Ectodermal cell (in vitro differentiated cells): ENCODE results near the gene CD3D.

Source experiments
- H3K27ac ChIP-seq: 2 replicates; pipeline ENCODE4 v1.7.0; 2013; ENCODE audit warnings: mild to moderate bottlenecking, low read depth, low read length; ENCODE audit not compliant: insufficient read depth, poor library complexity, severe bottlenecking
- H3K27me3 ChIP-seq: 2 replicates; pipeline ENCODE4 v1.7.0; 2013; ENCODE audit warnings: mild to moderate bottlenecking, low read length; ENCODE audit not compliant: insufficient read depth, control insufficient read depth, poor library complexity, severe bottlenecking
- H3K36me3 ChIP-seq: one replicate; pipeline ENCODE4 v1.7.0; 2013; ENCODE audit warnings: low read length; ENCODE audit not compliant: control insufficient read depth, insufficient read depth
- H3K4me1 ChIP-seq: one replicate; pipeline ENCODE4 v1.7.0; 2013; ENCODE audit warnings: low read length; ENCODE audit not compliant: control insufficient read depth, insufficient read depth
- H3K4me3 ChIP-seq: 2 replicates; pipeline ENCODE4 v1.7.0; 2013; ENCODE audit warnings: low read depth, low read length, control low read depth; ENCODE audit not compliant: insufficient read depth
- H3K9me3 ChIP-seq: 2 replicates; pipeline ENCODE4 v1.7.0; 2013; ENCODE audit warnings: mild to moderate bottlenecking, low read length, moderate library complexity; ENCODE audit not compliant: control insufficient read depth
- WGBS, 2 experiments: methylation state at CpG; one replicate each; pipeline ENCODE4 v1.1.7; 2013; ENCODE audit warnings: missing lambda C conversion rate in 2 of 2; 5-methylcytosine and 5-hydroxymethylcytosine counted together

CD3D gene

GRCh38 chr11:118341261-118341660 is 1.2 kb downstream of the CD3D start:
- Histone ChIP-seq H3K4me1 (no peaks in the 10 kb centered on the region), H3K27ac (no peak overlapping the region), H3K36me3 (no peaks in the 10 kb centered on the region), H3K9me3 (no peaks in the 10 kb centered on the region), H3K4me3 (no peak overlapping the region), H3K27me3 (peaks cover 6% of the 10 kb centered on the region)
- 96 to 97% methylated on average over 3 of the region's 3 CpGs for WGBS, 2 experiments

- Histone ChIP-seq H3K27ac (no peak overlapping the region), H3K36me3 (no peaks in the 10 kb centered on the region), H3K4me1 (no peaks in the 10 kb centered on the region), H3K27me3 (peaks cover 2% of the 10 kb centered on the region), H3K9me3 (no peaks in the 10 kb centered on the region), H3K4me3 (no peak overlapping the region)
- WGBS, 2 experiments, result 92 to 95% methylated on average over 3 of the region's 3 CpGs
These were observed 2.1 kb downstream of the CD3D start for GRCh38 chr11:118340449-118340848.

- H3K9me3 ChIP-seq, result no peaks in the 10 kb centered on the region
- H3K4me1 ChIP-seq, result no peaks in the 10 kb centered on the region
- no peaks in the 10 kb centered on the region for H3K36me3 ChIP-seq
- no peaks in the 10 kb centered on the region for H3K27me3 ChIP-seq
- H3K4me3 ChIP-seq, result no peak overlapping the region
- 90 to 93% methylated on average over 5 of the region's 5 CpGs for WGBS, 2 experiments
- no peak overlapping the region for H3K27ac ChIP-seq
These were observed 3.1 kb downstream of the CD3D start for GRCh38 chr11:118339281-118339961.

- no peaks in the 10 kb centered on the region for H3K36me3 ChIP-seq
- 91 to 92% methylated on average over 7 of the region's 7 CpGs for WGBS, 2 experiments
- H3K9me3 ChIP-seq, result no peaks in the 10 kb centered on the region
- H3K4me1 ChIP-seq, result no peaks in the 10 kb centered on the region
- no peaks in the 10 kb centered on the region for H3K27me3 ChIP-seq
- no peak overlapping the region for H3K27ac ChIP-seq
- no peak overlapping the region for H3K4me3 ChIP-seq
These were observed 3.9 kb downstream of the CD3D start for GRCh38 chr11:118338637-118339061.

- H3K4me1 ChIP-seq, result no peaks in the 10 kb centered on the region
- H3K27ac ChIP-seq, result no peak overlapping the region
- no peaks in the 10 kb centered on the region for H3K27me3 ChIP-seq
- H3K9me3 ChIP-seq, result no peaks in the 10 kb centered on the region
- no peaks in the 10 kb centered on the region for H3K36me3 ChIP-seq
- no peak overlapping the region for H3K4me3 ChIP-seq
- 100% methylated on average over 1 of the region's 1 CpG for WGBS, 2 experiments
These were observed 7.8 kb downstream of the CD3D start for GRCh38 chr11:118334745-118335144.

- H3K36me3 ChIP-seq, result no peaks in the 10 kb centered on the region
- H3K27me3 ChIP-seq, result no peaks in the 10 kb centered on the region
- H3K4me3 ChIP-seq, result no peak overlapping the region
- H3K4me1 ChIP-seq, result no peaks in the 10 kb centered on the region
- H3K9me3 ChIP-seq, result no peaks in the 10 kb centered on the region
- no peak overlapping the region for H3K27ac ChIP-seq
These were observed 13.8 kb downstream of the CD3D start for GRCh38 chr11:118328745-118329144.

GRCh38 chr11:118325283-118325682 is 17.2 kb downstream of the CD3D start:
- no peak overlapping the region for H3K27ac ChIP-seq
- no peak overlapping the region for H3K4me3 ChIP-seq
- no peaks in the 10 kb centered on the region for H3K9me3 ChIP-seq
- H3K27me3 ChIP-seq, result no peaks in the 10 kb centered on the region
- no peaks in the 10 kb centered on the region for H3K4me1 ChIP-seq
- no peaks in the 10 kb centered on the region for H3K36me3 ChIP-seq

- no peaks in the 10 kb centered on the region for H3K27me3 ChIP-seq
- no peaks in the 10 kb centered on the region for H3K36me3 ChIP-seq
- no peaks in the 10 kb centered on the region for H3K9me3 ChIP-seq
- H3K4me1 ChIP-seq, result no peaks in the 10 kb centered on the region
- H3K4me3 ChIP-seq, result no peak overlapping the region
- 93 to 96% methylated on average over 19 of the region's 19 CpGs for WGBS, 2 experiments
- no peak overlapping the region for H3K27ac ChIP-seq
These were observed 19.8 kb downstream of the CD3D start for GRCh38 chr11:118322721-118323120.

- Histone ChIP-seq H3K4me3 (no peak overlapping the region), H3K27me3 (no peaks in the 10 kb centered on the region), H3K4me1 (peaks cover 5% of the 10 kb centered on the region), H3K27ac (no peak overlapping the region), H3K36me3 (no peaks in the 10 kb centered on the region), H3K9me3 (no peaks in the 10 kb centered on the region)
- WGBS, 2 experiments, result 90 to 98% methylated on average over 4 to 5 of the region's 5 CpGs
These were observed 21.0 kb downstream of the CD3D start for GRCh38 chr11:118321386-118322082.

- WGBS, 2 experiments, result 91 to 94% methylated on average over 3 of the region's 3 CpGs
- Histone ChIP-seq H3K27me3 (no peaks in the 10 kb centered on the region), H3K9me3 (no peaks in the 10 kb centered on the region), H3K27ac (no peak overlapping the region), H3K4me1 (peaks cover 13% of the 10 kb centered on the region), H3K4me3 (no peak overlapping the region), H3K36me3 (no peaks in the 10 kb centered on the region)
These were observed 22.0 kb downstream of the CD3D start for GRCh38 chr11:118320515-118320914.
